GM12892 (cell line): ENCODE results near the gene IL1RAPL1.

Experiments
- POLR2A ChIP-seq: IDR thresholded peaks from 2 replicates; pipeline ENCODE4 v1.6.1; 2011; ENCODE audit warnings: low read depth, low read length, control low read depth
- POLR2AphosphoS5 ChIP-seq: IDR thresholded peaks from 2 replicates; pipeline ENCODE4 v1.6.1; 2011; ENCODE audit warnings: low read depth, low read length, control low read depth
- TAF1 ChIP-seq: IDR thresholded peaks from 2 replicates; pipeline ENCODE4 v1.6.1; 2011; ENCODE audit warnings: low read depth, mild to moderate bottlenecking, control low read depth, low read length, borderline replicate concordance

DNA sequence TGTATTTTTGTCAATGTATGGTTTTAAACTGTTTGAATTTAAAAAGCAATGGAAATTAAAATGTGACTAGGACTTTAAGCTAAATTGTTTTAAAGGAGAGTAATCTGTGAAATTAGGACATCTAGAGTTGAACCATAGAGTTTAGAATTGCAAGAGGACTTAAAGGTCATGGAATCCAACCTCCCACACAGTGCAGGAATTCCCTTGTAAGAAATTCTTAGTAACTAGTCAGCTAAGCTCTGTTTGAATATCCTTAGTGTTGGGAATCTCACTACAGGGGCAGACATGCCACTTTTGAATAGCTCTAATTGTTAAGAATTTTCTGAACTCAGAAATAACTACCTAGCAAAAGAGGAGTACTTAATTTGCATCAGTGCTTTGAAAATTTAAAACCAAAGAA lies 292.9 kb downstream of the IL1RAPL1 start:
- TF ChIP-seq POLR2A = no peak
- no peak for TF ChIP-seq POLR2AphosphoS5
- TF ChIP-seq TAF1 = no peak
